Upper lobe of left lung (tissue), 4 donors: ENCODE results near the gene FEM1B.

ENCODE experiments used
- POLR2A ChIP-seq, 4 donors: fragments of 450-650 bp; IDR thresholded peaks; one replicate each; pipeline ENCODE4 v1.5.1; 2016 to 2017; ENCODE audit warnings: antibody characterized with exemption in 4 of 4, mild to moderate bottlenecking in 2 of 4
- TF ChIP-seq, protein P1 (sequence below), 6 experiments: fragments of 450-650 bp in 4 of 6; fragments of 200-600 bp in 2 of 6; sonication (generic) in 2 of 6; IDR thresholded peaks; one replicate each; pipeline ENCODE4 v1.5.1; 2016 to 2019; ENCODE audit warnings: antibody characterized with exemption in 6 of 6

DNA sequence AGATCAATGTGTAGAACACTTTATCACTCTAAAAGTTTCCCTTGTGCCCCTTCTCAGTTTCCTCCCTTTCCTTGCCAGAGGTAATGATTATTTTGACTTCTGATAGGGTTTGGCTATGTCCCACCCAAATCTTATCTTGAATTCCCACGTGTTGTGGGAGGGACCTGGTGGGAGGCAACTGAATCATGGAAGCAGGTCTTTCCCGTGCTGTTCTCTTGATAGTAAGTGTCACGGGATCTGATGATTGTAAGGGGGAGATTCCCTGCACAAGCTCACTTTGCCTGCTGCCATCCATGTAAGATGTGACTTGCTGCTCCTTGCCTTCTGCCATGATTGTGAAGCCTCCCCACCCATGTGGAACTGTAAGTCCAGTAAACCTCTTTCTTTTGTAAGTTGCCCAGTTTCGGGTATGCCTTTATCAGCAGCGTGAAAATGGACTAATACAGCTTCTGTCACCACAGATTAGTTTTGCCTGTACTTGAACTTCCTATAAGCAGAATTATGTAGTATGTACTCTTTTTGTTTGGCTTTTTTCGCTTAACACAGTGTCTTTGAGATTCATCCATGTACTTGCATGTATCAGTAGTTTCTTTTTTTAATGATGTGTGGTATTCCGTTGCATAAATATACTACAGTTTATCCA, 7.2 kb downstream of the FEM1B start:
- TF ChIP-seq POLR2A (IDR thresholded peaks at IDR 0.05) = no peak
- TF ChIP-seq, protein P1, sequence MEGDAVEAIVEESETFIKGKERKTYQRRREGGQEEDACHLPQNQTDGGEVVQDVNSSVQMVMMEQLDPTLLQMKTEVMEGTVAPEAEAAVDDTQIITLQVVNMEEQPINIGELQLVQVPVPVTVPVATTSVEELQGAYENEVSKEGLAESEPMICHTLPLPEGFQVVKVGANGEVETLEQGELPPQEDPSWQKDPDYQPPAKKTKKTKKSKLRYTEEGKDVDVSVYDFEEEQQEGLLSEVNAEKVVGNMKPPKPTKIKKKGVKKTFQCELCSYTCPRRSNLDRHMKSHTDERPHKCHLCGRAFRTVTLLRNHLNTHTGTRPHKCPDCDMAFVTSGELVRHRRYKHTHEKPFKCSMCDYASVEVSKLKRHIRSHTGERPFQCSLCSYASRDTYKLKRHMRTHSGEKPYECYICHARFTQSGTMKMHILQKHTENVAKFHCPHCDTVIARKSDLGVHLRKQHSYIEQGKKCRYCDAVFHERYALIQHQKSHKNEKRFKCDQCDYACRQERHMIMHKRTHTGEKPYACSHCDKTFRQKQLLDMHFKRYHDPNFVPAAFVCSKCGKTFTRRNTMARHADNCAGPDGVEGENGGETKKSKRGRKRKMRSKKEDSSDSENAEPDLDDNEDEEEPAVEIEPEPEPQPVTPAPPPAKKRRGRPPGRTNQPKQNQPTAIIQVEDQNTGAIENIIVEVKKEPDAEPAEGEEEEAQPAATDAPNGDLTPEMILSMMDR (IDR thresholded peaks at IDR 0.05) = no peak
